NCI-H1048 (cell line): ENCODE data around the gene FKBP7.
"Not testable (repeated sequence)": the region's sequence is repeated elsewhere in the genome, so short reads cannot be mapped to it uniquely, and the experiment has no call there.

ENCODE experiments used
- DNase-seq: peaks from one replicate; lab custom pipeline; 2025; lab: John Stamatoyannopoulos, UW

FKBP7 gene

GRCh38 chr2:178449700-178450523 lies 28.5 kb downstream of the FKBP7 start:
- DNase-seq: no peak

- no peak for DNase-seq
Measured at GRCh38 chr2:178448968-178449661, 29.3 kb downstream of the FKBP7 start.

DNA sequence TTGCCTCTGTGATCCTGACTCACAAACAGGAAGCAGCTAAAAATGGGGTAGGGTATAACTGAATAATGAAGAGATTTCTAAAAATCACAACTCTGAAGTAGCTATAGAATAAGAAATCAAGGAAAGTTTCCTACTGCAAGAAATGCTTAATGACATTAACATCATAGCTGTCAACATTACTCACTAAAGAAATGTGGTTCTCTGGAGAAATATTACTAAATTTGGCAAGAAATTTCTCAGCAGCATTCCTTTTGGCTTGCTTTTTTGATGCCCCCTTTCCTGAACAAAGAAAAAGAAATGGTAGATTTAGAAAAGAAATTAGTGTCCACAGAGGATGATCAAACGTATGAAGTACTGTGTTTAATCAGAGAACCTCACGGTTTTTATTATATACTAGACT lies 37.0 kb downstream of the FKBP7 start:
- no peak for DNase-seq

DNA sequence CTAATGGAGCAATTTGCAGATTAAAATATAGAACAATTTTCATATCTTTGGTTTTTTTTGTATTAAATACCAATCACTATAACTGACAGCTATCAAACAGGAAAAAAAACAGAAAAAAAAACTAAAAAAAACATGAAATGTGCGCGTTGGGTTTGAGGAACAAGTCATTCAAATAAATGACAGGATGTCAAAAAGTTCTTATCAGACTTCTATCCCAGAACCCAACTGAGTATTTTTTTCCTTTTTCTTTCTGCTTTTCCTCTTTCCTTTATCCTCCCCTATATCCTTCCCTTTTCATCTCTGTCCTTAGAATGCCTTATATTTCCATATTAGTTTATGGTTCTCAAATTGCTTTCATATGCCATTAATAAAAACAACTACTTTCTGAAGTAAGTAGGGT lies 41.7 kb downstream of the FKBP7 start:
- DNase-seq: no peak

DNA sequence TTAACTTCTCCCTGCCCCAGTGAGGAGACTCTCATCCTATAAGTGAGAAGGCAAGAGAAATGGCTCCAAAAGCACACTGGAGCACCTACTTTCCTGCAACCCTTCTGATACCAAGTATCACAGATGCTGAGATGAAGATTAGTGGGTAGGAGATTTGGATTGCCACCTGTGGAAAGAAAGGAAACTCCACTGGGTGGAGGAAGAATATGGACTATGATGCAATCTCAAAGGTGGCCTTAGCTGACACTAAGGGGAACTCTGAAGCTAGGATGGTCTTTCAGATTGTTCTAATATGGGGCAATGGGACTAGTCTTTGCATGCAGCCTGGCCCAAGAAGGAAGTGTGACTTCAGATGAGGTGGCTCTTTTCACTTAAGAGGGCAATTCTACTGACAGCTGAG lies 49.1 kb downstream of the FKBP7 start:
- no peak for DNase-seq

DNA sequence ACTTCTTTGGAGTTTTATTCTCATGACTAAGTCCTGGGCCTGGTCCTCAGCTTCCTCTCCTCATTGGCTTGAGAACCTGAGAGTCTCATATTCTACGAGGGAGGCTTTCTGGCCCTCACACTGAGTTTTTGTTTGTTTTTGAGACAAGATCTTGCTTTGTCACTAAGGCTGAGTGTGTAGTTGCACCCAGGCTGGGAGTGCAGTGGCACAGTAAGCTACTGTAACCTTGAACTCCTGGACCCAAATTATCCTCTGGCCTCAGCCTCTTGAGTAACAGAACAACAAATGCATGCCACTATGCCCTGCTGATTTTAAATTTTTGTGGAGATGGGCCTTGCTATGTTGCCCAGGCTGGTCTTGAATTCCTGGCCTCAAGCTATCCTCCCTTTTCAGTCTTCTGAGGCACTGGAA lies 50.0 kb downstream of the FKBP7 start:
- DNase-seq: no peak

DNA sequence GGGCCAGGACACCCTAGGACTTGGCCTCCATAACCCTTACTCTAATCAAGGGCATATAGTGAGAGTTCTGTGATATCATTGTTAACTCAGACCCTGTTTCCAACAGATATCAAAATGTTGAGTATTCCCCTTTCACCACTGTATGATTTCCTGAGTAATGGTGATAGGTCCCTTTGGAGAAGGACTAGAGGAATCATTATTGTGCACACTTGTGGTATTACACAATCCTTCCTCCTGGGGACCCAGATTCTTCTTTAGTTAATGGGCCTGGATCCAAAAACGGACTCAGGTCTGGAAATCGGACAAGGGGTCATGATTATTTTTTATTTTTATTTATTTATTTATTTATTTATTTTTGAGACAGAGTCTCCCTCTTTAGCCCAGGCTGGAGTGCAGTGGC lies 50.9 kb downstream of the FKBP7 start:
- DNase-seq: no peak

- no peak for DNase-seq
Measured at GRCh38 chr2:178426388-178426787, 52.0 kb downstream of the FKBP7 start.

GRCh38 chr2:178425255-178425827 lies 53.1 kb downstream of the FKBP7 start:
- DNase-seq: no peak

GRCh38 chr2:178423746-178424145 lies 54.7 kb downstream of the FKBP7 start:
- not testable (repeated sequence) for DNase-seq

GRCh38 chr2:178422097-178422496 lies 56.3 kb downstream of the FKBP7 start:
- DNase-seq: no peak

GRCh38 chr2:178420463-178420999 lies 57.9 kb downstream of the FKBP7 start:
- no peak for DNase-seq

GRCh38 chr2:178419123-178419522 lies 59.3 kb downstream of the FKBP7 start:
- DNase-seq: no peak

- no peak for DNase-seq
Measured at GRCh38 chr2:178418426-178418825, 60.0 kb downstream of the FKBP7 start.

- no peak for DNase-seq
Measured at GRCh38 chr2:178417916-178418315, 60.5 kb downstream of the FKBP7 start.

DNA sequence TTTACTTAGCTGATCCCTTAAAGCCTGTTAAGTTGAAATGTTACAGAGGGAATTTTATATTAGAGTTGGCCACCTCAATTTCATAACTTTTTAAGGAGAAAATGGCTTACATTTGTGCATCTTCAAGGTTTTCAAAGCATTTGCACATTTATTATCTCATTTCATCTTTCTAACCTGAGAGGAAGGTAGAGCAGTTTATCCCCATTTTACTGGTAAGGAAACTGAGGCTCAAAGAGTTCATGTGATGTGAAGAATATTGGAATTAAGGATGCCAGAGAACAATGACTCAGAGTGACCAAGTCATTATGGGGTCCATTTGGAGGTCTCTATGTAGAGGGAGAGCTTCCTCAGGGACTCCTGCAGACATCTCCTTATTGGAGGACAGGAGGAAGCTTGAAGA lies 62.4 kb downstream of the FKBP7 start:
- DNase-seq: no peak

DNA sequence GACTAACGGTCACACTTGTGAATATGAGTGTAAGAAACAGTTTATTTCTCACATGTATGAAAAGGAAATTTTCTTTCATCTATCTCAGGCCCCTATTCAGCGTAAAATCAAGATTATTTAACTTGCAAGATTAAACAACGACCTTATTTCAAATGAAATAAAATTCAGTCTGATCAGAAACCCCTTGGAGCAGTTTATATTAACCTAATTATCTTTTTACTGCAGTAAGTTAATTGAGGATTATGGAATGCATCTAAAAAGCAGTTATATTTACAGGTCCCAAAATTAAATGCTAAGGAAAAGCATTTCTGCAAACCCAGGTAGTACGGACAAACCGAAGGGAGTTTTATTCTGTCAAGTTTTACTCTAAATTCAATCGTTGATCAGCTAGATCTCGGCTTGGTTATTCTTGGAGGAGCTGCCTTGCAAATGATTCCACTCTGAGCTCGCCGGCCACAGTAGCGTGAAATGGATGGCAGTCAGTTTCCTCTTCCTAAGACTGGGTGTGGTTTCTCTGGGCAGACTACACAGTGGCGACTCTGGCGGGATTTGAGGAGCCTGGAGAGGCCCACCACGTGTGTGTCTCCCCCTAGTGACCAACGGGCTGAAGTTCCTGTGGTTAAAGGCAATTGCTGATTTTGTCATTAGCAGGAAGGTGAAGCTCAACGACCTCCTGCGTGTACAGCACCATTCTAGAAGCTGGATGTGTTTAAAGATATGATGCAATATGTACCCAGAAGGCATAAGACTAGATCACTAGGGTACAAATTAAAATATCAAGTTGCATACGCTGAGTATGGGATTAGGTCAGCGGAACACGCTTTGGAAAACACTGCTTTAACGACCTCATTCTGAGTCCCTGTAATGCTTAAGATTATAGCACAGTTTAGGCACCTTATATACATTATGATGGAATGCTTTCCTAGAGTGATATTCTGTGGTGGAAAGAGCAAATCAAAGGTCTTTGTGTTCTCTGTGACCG lies 63.8 kb downstream of the FKBP7 start:
- peak; percentile 86 for DNase-seq
